Activated T-helper 9 cell treated with anti-CD3 and anti-CD28 coated beads, Interleukin-2, amount 50 U/mL, for 16 hours (primary cell): Measurements from ENCODE around the gene RNASE13.
"Not testable (repeated sequence)": the region's sequence is repeated elsewhere in the genome, so short reads cannot be mapped to it uniquely, and the experiment has no call there.

Experiments used
- DNase-seq: peaks from one replicate; pipeline ENCODE4 v3.0.0-alpha.2; 2020; ENCODE audit warnings: low read depth

RNASE13 gene

DNA sequence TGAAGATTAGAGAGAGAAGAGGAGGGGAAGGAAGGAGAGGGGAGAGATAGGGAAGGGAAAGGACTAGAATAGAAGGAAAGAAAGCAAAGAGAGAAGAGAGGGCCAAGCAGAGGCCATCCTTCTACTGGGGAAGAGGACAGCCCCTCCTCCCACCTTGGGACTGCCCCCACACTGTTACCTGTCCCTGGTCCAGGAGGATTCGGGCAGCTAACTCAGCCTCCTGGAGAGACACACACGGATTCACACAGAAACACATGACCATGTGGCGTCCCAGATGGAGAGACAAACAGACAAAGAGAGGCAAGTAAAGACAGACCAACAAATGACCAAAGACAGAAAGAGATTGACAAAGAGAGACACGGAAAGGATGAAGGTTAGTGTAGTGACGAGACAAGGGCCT lies 11.9 kb downstream of the RNASE13 start:
- no peak for DNase-seq

- no peak for DNase-seq
Measured at GRCh38 chr14:21020977-21021545, 13.5 kb downstream of the RNASE13 start.

GRCh38 chr14:21019366-21019765 lies 15.2 kb downstream of the RNASE13 start:
- DNase-seq, result no peak

DNA sequence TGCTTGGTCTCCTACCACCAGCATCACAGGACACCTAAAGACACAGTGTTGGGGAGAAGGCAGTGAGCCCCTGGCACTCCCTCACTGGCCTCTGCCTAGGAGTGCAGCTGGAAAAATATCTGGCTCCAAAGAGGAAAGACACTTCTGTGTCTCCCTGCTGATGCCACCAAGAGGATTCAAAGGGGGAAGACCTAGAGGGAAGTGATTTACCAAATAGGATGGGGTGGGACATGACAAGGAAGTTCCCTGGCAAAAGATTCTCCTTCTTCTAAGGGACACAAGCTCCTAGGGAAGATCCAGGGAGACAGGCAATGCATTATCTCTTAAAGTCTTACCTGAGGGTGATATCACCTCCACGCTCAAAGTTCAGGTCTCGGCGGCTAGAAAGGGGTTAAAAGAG lies 15.8 kb downstream of the RNASE13 start:
- no peak for DNase-seq

- no peak for DNase-seq
Measured at GRCh38 chr14:21018286-21018685, 16.3 kb downstream of the RNASE13 start.

DNA sequence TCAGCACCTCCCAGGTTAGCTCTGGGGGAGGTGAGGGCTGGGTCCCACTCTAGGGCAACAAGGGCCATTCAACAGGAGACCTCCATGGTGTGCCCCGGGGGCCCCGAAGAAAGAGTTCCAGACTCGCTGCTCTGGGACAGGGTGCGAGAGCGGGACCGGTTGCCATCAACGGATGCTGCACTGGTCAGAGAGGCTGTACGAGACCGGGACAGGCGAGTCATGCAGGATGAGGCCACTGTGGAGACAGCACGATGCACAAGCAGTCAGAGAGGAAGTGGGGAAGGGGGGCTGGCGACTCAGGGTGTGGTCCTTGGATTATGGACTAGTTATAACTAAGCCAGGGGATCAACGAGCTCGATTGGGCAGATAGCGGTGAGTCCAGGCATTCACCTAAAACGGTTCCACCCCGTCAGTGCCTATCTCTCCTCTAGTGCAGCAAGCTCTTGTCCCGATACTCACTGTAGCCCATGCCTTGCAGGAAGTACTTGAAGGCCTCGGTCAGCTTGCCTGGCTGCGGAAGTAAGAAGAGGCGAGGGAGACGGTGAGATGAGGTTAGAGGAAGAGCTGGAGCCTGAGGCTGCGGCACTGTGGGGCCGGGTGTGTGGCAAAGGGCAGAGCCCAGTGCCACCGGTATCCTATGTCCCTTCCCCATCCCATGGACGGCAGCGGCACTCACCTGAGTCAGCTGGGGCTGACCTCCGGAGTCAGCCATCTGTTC lies 16.9 kb downstream of the RNASE13 start:
- DNase-seq, result no peak

DNA sequence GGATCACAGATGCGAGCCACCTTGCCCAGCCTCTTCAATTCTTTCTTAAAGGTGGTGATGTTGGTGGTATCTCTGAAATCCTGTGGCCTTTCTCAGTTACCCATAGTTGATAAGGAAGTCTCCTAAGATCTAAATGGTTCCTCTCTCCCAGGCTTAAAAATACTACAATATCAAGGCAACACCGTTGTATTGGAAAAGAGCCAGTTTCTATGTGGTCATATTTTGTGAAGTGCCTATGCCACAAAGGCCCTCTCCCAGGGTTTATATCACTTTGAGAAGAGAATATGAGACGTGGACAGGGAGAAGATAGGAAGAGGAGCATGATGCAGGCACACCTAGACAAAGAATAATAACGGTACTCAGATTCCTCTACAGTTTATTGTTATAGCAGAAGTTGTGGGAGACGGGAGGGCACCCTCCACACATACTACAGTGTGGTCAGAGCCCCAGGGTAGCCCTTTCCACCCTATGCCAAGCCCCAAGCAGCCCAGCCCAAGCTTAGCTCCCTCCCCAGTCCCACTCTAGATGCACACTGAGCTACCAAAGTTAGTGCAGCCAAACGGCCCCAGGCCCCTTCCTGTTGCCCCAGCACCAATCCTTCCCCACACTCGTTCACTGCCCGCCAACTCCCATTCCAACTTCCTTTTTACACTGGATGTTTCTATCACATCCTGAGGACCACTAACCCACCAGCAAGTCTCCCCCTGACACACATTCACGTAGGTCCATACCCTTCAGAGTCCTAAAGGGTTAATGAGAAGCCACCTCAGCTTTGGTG lies 18.0 kb downstream of the RNASE13 start:
- no peak for DNase-seq

DNA sequence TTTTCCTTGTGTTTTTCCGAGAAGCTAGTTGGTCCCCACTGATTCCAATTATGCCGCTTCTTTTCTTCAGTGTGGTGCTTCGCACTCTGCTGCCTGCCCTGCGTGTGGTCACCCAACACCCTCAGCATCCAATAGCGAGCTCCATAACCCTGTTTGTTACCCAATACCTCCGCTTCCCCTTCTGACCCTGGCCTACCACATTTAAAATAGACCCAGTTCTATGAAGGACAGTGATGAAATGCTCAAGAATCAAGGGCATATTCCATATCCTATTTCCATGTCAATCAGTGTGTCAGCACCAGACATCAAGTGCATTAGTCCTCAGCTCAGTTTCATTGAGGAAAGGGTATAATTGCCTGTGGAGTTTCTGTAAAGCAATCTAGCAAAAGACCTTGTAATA lies 19.3 kb downstream of the RNASE13 start:
- no peak for DNase-seq

GRCh38 chr14:21014761-21015190 lies 19.8 kb downstream of the RNASE13 start:
- DNase-seq, result peak; percentile 64

GRCh38 chr14:21011136-21011535 lies 23.5 kb downstream of the RNASE13 start:
- DNase-seq, result no peak

DNA sequence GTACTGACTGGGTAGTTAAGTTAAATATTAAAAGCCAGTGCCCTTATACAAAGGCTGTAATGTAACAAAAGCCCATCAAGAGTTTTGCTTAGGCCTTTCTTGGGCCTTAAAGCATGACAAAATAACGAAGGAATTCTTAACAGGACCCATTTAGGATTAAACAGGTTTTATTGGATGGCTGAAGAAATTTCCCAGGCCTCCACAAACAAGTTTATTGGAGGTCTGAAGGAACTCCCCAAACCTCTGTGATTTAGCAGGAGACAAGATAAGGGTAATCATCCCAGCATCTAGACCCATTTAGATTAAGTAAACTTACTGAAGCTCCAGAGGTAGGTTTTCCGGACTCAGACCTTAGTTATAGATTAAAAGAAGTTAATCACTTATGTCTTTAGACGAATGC lies 24.9 kb downstream of the RNASE13 start:
- DNase-seq, result not testable (repeated sequence)

- no peak for DNase-seq
Measured at GRCh38 chr14:21003788-21004346, 30.7 kb downstream of the RNASE13 start.

- no peak for DNase-seq
Measured at GRCh38 chr14:21001218-21001617, 33.4 kb downstream of the RNASE13 start.

DNA sequence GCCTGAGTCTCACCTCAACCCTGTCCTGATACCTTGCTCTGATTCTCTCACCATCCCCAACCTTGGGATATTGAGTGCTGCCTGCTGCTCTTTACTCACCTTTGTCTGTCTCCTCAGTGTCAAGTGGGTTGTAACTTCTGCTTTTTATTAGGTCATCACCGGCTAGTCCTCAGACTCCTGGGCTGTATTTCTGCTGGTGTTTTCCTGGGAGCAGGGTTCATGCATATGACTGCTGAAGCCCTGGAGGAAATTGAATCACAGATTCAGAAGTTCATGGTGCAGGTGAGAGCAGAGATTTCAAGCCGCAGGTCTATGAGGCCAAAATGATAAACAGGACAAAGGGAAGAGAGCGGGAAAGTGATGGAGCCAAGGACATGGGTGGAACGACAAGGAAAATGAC lies 35.0 kb downstream of the RNASE13 start:
- DNase-seq, result no peak

- no peak for DNase-seq
Measured at GRCh38 chr14:20998674-20999366, 35.8 kb downstream of the RNASE13 start, which contains the start of gene SLC39A2. TSS of gene SLC39A2 (plus strand) at chr14:20999293. CDS start at chr14:20999447, 154 bp downstream.

GRCh38 chr14:20998139-20998538 lies 36.5 kb downstream of the RNASE13 start:
- DNase-seq, result no peak

DNA sequence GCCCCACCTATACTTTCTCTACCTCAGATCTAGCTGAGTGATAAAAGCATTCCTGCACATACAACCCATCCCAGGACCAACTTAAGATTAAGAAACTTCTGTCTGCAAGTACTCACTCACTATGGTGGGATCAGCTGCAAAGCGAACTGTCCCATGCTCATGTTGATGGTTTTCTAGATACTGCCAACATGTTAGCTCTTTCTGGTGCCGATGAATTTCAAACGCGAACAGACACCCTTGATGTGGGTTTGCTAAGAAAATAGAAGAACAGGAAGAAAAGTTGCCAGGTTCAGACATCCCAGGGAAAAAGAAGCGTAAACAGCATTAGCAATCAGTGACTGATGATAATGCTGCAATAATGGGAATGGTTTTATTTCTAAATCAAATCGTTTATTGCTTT lies 37.0 kb downstream of the RNASE13 start:
- no peak for DNase-seq

DNA sequence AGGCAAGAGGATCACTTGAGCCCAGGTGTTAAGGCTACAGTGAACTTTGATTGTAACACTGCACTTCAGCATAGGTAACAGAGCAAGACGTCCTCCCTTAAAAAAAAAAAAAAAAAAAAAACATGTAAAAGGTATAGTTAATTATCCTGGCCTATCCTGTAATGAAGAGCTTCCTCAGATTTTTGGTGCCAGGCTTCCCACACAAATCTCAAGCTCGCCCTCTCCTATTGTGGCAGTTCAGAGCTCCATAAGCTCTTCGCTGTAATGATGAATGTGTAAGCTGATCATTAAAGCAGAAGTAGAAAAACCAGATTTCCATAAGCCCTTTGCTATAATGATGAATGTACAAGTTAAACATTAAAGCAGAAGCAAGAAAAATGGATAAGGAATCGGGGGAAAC lies 37.5 kb downstream of the RNASE13 start:
- no peak for DNase-seq

GRCh38 chr14:20996521-20996920 lies 38.1 kb downstream of the RNASE13 start:
- DNase-seq, result no peak

DNA sequence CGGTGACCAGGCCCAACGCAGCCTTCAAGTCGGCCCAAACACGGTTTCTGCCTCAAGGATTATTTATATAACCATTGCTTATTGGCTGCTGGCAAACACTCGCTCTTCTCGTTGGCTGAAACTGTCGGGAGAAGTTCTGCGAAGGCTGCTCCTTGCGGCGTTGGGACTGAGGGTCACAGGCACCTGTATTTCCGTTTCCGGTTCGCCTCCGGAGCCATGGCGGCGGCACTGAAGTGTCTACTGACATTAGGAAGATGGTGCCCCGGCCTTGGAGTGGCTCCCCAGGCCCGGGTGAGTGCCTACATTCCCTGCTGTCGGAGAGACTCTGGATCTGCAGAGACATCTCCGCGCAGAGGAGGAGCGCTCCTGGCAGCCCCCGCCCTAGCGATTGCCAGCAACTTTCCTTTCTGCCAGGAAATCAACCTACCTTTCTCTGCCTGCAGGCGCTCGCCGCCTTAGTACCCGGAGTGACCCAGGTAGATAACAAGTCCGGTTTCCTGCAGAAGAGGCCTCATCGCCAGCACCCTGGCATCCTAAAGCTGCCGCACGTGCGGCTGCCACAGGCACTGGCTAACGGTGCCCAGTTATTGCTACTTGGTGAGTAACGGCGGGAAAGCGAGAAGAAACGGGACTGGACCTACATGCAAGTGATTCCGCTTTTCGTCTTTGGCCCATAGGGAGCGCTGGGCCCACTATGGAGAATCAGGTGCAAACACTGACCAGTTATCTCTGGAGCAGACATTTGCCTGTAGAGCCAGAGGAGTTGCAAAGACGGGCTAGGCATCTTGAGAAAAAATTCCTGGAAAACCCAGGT lies 44.6 kb downstream of the RNASE13 start, which contains the start of gene METTL17:
TSS of gene METTL17 (plus strand) at position 194 of the 814 bp plus-strand sequence. CDS start at position 217, 23 bp downstream.
- DNase-seq, result peak; percentile 78

- no peak for DNase-seq
Measured at GRCh38 chr14:20989471-20989786, 45.2 kb downstream of the RNASE13 start.
